Esophagus (tissue), 2 donors: ENCODE results near the gene EPHB2. TPM values are rescaled to one million over a fixed set of nuclear protein-coding genes. Genes with fewer than 3 reads are reported as not detected.

ENCODE experiments used
- H3K27ac ChIP-seq, 2 donors: one replicate each; pipeline ENCODE4 v1.5.1; 2013; ENCODE audit warnings: low read depth in 2 of 2, mild to moderate bottlenecking in 2 of 2, inconsistent platforms in 1 of 2, low read length in 1 of 2, moderate library complexity in 1 of 2
- H3K27me3 ChIP-seq, 2 donors: one replicate each; pipeline ENCODE4 v1.6.1; 2013; ENCODE audit warnings: low read length in 2 of 2, control low read depth in 1 of 2, mild to moderate bottlenecking in 1 of 2; ENCODE audit not compliant: insufficient read depth in 2 of 2, control insufficient read depth in 1 of 2
- H3K36me3 ChIP-seq, 2 donors: one replicate each; pipeline ENCODE4 v1.6.1; 2013; ENCODE audit warnings: low read length in 1 of 2; ENCODE audit not compliant: control insufficient read depth in 2 of 2, insufficient read depth in 2 of 2
- H3K4me1 ChIP-seq, 2 donors: one replicate each; pipeline ENCODE4 v1.6.1; 2013; ENCODE audit warnings: low read length in 1 of 2; ENCODE audit not compliant: control insufficient read depth in 2 of 2, insufficient read depth in 2 of 2
- H3K4me3 ChIP-seq, 2 donors: one replicate each; pipeline ENCODE4 v1.5.1; 2013; ENCODE audit warnings: low read length in 2 of 2, mild to moderate bottlenecking in 2 of 2, low read depth in 1 of 2, moderate library complexity in 1 of 2
- H3K9me3 ChIP-seq, 2 donors: one replicate each; pipeline ENCODE4 v1.6.1; 2013; ENCODE audit warnings: mild to moderate bottlenecking in 2 of 2, low read depth in 1 of 2, low read length in 1 of 2, moderate library complexity in 1 of 2; ENCODE audit not compliant: control insufficient read depth in 2 of 2, insufficient read depth in 1 of 2
- WGBS, 2 donors: extraction: QIAGEN DNeasy Blood & Tissue Kit; methylation state at CpG; one replicate each; pipeline ENCODE4 v1.1.7; 2013; 5-methylcytosine and 5-hydroxymethylcytosine counted together
- polyA plus RNA-seq, 2 donors: library from polyadenylated mRNA; stranded (reverse); fragments of 200-250 nt; gene quantifications; one replicate each; pipeline ENCODE4 v1.2.3, GENCODE V29; 2013
- donor health status: healthy with polysubstance abuse.
- donor health status: Bipolar disorder and iron deficiency.

Gene EPHB2
- polyA plus RNA-seq, 2 donors: 0.08 to 0.16 TPM

GRCh38 chr1:22733643-22734042 lies 23.0 kb downstream of the EPHB2 start:
- WGBS, 2 donors: 93 to 94% methylated on average over 8 of the region's 8 CpGs
- Histone ChIP-seq H3K9me3 (no peaks in the 10 kb centered on the region), H3K27ac (no peak overlapping the region), H3K4me3 (no peak overlapping the region), H3K27me3 (no peaks in the 10 kb centered on the region), H3K4me1 (no peaks in the 10 kb centered on the region), H3K36me3 (no peaks in the 10 kb centered on the region)

DNA sequence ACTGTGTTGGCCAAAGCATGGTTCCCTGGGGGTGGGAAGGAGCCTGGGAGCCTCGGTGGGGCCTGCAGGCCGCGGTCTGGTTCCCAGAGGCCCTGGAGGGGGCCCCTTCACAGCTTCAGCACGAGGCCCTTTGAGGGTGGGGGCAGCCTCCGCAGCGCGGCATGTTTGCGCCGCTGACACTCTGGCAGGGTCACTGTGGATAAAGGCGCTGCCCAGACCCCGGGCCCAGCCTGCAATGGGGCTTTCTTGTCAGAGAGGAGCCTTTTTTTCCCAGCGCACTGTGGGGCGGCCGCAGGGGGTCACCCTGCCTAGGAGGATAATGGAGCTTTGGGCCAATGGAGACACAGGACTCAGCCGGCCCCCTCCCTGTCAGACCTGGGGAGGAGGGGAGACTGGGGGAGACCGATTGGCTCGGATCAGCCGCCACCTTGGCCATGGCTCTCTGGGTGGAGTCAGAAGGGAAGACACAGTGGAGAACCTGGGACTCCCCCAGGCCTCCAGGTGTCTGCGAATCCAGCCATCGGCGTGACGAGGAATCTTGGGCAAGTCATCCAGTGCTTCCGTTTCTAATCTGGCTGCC lies 26.0 kb downstream of the EPHB2 start:
- H3K9me3 ChIP-seq: no peaks in the 10 kb centered on the region
- no peak overlapping the region for H3K4me3 ChIP-seq
- no peaks in the 10 kb centered on the region for H3K4me1 ChIP-seq
- H3K27me3 ChIP-seq: no peaks in the 10 kb centered on the region
- no peaks in the 10 kb centered on the region for H3K36me3 ChIP-seq
- WGBS, 2 donors: 83 to 84% methylated on average over 23 of the region's 23 CpGs
- H3K27ac ChIP-seq: no peak overlapping the region

- H3K9me3 ChIP-seq: no peaks in the 10 kb centered on the region
- WGBS, 2 donors: 90 to 96% methylated on average over 2 of the region's 2 CpGs
- no peak overlapping the region for H3K4me3 ChIP-seq
- H3K27ac ChIP-seq: no peak overlapping the region
- no peaks in the 10 kb centered on the region for H3K27me3 ChIP-seq
- H3K36me3 ChIP-seq: no peaks in the 10 kb centered on the region
- no peaks in the 10 kb centered on the region for H3K4me1 ChIP-seq
Observed at GRCh38 chr1:22737374-22738068, 26.9 kb downstream of the EPHB2 start.

DNA sequence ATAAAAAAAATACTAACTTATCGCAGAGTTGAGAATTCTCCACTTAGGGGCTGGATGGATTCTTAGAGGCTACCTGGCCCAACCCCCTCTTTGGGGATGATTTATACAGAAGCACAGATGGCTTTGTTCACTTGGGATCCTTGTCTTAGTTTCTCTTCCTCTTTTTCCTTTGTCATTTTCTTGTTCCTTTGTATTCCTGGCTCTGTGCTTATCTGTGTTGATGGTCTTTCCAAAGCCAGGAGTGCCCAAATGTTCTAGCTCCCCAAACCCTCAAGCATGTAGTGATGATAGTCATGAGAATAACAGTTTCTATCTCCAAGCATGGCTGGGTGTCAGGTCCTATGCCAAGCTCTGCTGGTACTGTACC lies 27.4 kb downstream of the EPHB2 start:
- Histone ChIP-seq H3K36me3 (no peaks in the 10 kb centered on the region), H3K27me3 (no peaks in the 10 kb centered on the region), H3K9me3 (no peaks in the 10 kb centered on the region), H3K4me3 (no peak overlapping the region), H3K4me1 (no peaks in the 10 kb centered on the region), H3K27ac (no peak overlapping the region)
- WGBS, 2 donors: 84 to 98% methylated on average over 1 of the region's 1 CpG

- WGBS, 2 donors: 88 to 91% methylated on average over 4 of the region's 4 CpGs
- H3K27ac ChIP-seq: no peak overlapping the region
- H3K4me1 ChIP-seq: no peaks in the 10 kb centered on the region
- H3K27me3 ChIP-seq: no peaks in the 10 kb centered on the region
- no peaks in the 10 kb centered on the region for H3K9me3 ChIP-seq
- H3K36me3 ChIP-seq: no peaks in the 10 kb centered on the region
- no peak overlapping the region for H3K4me3 ChIP-seq
Observed at GRCh38 chr1:22738522-22738921, 27.9 kb downstream of the EPHB2 start.

- H3K27me3 ChIP-seq: no peaks in the 10 kb centered on the region
- no peak overlapping the region for H3K27ac ChIP-seq
- H3K36me3 ChIP-seq: no peaks in the 10 kb centered on the region
- WGBS, 2 donors: 75 to 87% methylated on average over 18 of the region's 18 CpGs
- H3K4me3 ChIP-seq: no peak overlapping the region
- H3K4me1 ChIP-seq: no peaks in the 10 kb centered on the region
- H3K9me3 ChIP-seq: no peaks in the 10 kb centered on the region
Observed at GRCh38 chr1:22739648-22740385, 29.2 kb downstream of the EPHB2 start.

DNA sequence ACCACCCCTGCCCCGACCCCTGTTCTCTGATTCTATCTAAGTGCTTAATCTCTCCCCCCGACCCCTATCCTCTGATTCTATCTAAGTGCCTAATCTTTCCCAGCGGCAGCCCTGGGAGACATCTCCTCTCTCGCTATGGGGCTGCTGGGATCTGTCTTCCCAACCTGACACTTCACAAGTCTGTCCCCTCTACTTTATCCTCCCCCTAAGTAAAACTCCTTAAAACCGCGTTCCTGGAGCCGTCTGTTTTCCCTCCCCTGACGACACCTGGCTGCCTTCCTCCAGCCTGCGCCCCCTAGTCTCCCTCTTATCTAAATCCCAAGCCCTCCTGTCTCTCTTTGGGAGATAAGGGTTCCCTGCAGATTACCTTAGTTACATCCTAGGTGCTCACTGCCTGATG lies 30.5 kb downstream of the EPHB2 start:
- H3K27me3 ChIP-seq: no peaks in the 10 kb centered on the region
- WGBS, 2 donors: 75 to 77% methylated on average over 9 of the region's 9 CpGs
- no peaks in the 10 kb centered on the region for H3K36me3 ChIP-seq
- no peaks in the 10 kb centered on the region for H3K4me1 ChIP-seq
- H3K27ac ChIP-seq: no peak overlapping the region
- no peak overlapping the region for H3K4me3 ChIP-seq
- no peaks in the 10 kb centered on the region for H3K9me3 ChIP-seq

- no peak overlapping the region for H3K27ac ChIP-seq
- WGBS, 2 donors: 78 to 83% methylated on average over 14 of the region's 14 CpGs
Observed at GRCh38 chr1:22745669-22746585, 35.3 kb downstream of the EPHB2 start.

GRCh38 chr1:22747021-22747734 lies 36.5 kb downstream of the EPHB2 start:
- Histone ChIP-seq H3K4me3 (no peak overlapping the region), H3K4me1 (peaks cover 0 to 12% of the 10 kb centered on the region in 2 donors)
- 67 to 74% methylated on average over 12 of the region's 12 CpGs for WGBS, 2 donors

More at GRCh38 chr1:22745669-22746585, 35.3 kb downstream of the EPHB2 start:
- H3K4me1 ChIP-seq: peaks cover 0 to 4% of the 10 kb centered on the region in 2 donors
- H3K9me3 ChIP-seq: no peaks in the 10 kb centered on the region
- no peak overlapping the region for H3K4me3 ChIP-seq
- H3K27me3 ChIP-seq: no peaks in the 10 kb centered on the region
- H3K36me3 ChIP-seq: no peaks in the 10 kb centered on the region

More at GRCh38 chr1:22747021-22747734, 36.5 kb downstream of the EPHB2 start:
- no peaks in the 10 kb centered on the region for H3K27me3 ChIP-seq
- no peaks in the 10 kb centered on the region for H3K9me3 ChIP-seq
- no peaks in the 10 kb centered on the region for H3K36me3 ChIP-seq
- H3K27ac ChIP-seq: no peak overlapping the region
